OCI-LY7 (cell line): ENCODE data around the gene NPDC1. TPM values are rescaled to one million over a fixed set of nuclear protein-coding genes. Genes with fewer than 3 reads are reported as not detected.

Experiments used
- BruUV-seq: library from RNA; stranded (reverse); fragments of 400-500 nt; replicated peaks from 2 replicates; lab custom pipeline; 2021; lab: Mats Ljungman, UMichigan
- CTCF ChIA-PET: fragments of 300-600 bp; sonication (Branson Sonifier 250); formaldehyde crosslinking; loops from one replicate; lab custom pipeline; 2022; ENCODE audit warnings: antibody characterized with exemption; ENCODE audit not compliant: unreplicated experiment; lab: Charles Lee
- POLR2A ChIA-PET: fragments of 300-600 bp; sonication (Branson Sonifier 250); formaldehyde crosslinking; loops from one replicate; lab custom pipeline; 2022; ENCODE audit warnings: antibody characterized with exemption; lab: Charles Lee
- DNase-seq: peaks from one replicate; pipeline ENCODE4 v3.0.0-alpha.2; 2015; ENCODE audit warnings: low spot score
- H2AFZ ChIP-seq: fragments of 200-600 bp; sonication (generic), shearing (Covaris generic); 2 replicates; pipeline ENCODE4 v1.6.1; 2014; ENCODE audit warnings: mild to moderate bottlenecking, antibody characterized with exemption, low read length, moderate library complexity
- H3K27ac ChIP-seq: fragments of 200-600 bp; sonication (generic); 2 replicates; pipeline ENCODE4 v1.5.1; 2014; ENCODE audit warnings: mixed run types, low read depth, mild to moderate bottlenecking, moderate library complexity, low read length, inconsistent platforms; ENCODE audit not compliant: poor library complexity, severe bottlenecking
- H3K36me3 ChIP-seq: fragments of 200-600 bp; sonication (generic); 2 replicates; pipeline ENCODE4 v1.6.1; 2014; ENCODE audit warnings: mild to moderate bottlenecking, antibody characterized with exemption, low read length, moderate library complexity, mixed read lengths; ENCODE audit not compliant: insufficient read depth
- H3K4me1 ChIP-seq: fragments of 200-600 bp; sonication (generic); 2 replicates; pipeline ENCODE4 v1.5.1; 2014; ENCODE audit warnings: mild to moderate bottlenecking, low read length; ENCODE audit not compliant: insufficient read depth, poor library complexity, severe bottlenecking
- H3K4me2 ChIP-seq: fragments of 200-600 bp; sonication (generic); 2 replicates; pipeline ENCODE4 v1.6.1; 2014; ENCODE audit warnings: mild to moderate bottlenecking, low read length
- H3K4me3 ChIP-seq: fragments of 200-600 bp; sonication (generic); 2 replicates; pipeline ENCODE4 v1.5.1; 2014; ENCODE audit warnings: mild to moderate bottlenecking, low read depth, low read length; ENCODE audit not compliant: poor library complexity, severe bottlenecking
- H3K79me2 ChIP-seq: fragments of 200-600 bp; sonication (generic); 2 replicates; pipeline ENCODE4 v1.6.1; 2016; ENCODE audit warnings: low read depth, mild to moderate bottlenecking, low read length, moderate library complexity, mixed read lengths; ENCODE audit not compliant: insufficient read depth
- H3K9me2 ChIP-seq: fragments of 200-600 bp; sonication (generic); 2 replicates; pipeline ENCODE4 v1.6.1; 2016; ENCODE audit warnings: mild to moderate bottlenecking, low read length, mixed read lengths; ENCODE audit not compliant: insufficient read depth
- H3K9me3 ChIP-seq: fragments of 200-600 bp; sonication (generic); 2 replicates; pipeline ENCODE4 v1.6.1; 2014; ENCODE audit warnings: mild to moderate bottlenecking, mixed run types, low read length, mixed read lengths
- H4K20me1 ChIP-seq: fragments of 200-600 bp; sonication (generic); 2 replicates; pipeline ENCODE4 v1.6.1; 2014; ENCODE audit warnings: mild to moderate bottlenecking, antibody characterized with exemption, low read length, moderate library complexity, mixed read lengths; ENCODE audit not compliant: insufficient read depth
- CTCF ChIP-seq: fragments of 200-600 bp; sonication (generic); conservative IDR thresholded peaks from 2 replicates; pipeline ENCODE4 v1.5.1; 2014; ENCODE audit warnings: mild to moderate bottlenecking, antibody characterized with exemption, low read length, moderate library complexity, mixed read lengths
- EZH2phosphoT487 ChIP-seq: fragments of 200-600 bp; sonication (generic); IDR thresholded peaks from 2 replicates; pipeline ENCODE4 v1.6.1; 2018; ENCODE audit warnings: low read depth, borderline replicate concordance, mild to moderate bottlenecking, mixed run types, antibody characterized with exemption, low read length, moderate library complexity, mixed read lengths
- intact Hi-C: fragments of 100-400 bp; cut with micrococcal nuclease; formaldehyde crosslinking; loops from one replicate; pipeline ENCODE4 v1.10.0; 2022; ENCODE audit not compliant: unreplicated experiment
- total RNA-seq, 2 experiments: library from RNA; depleted of rRNA in 1 of 2; stranded (reverse); fragments of >200 nt in 1 of 2; shearing (Covaris generic) in 1 of 2; gene quantifications; 2 replicates each; pipeline ENCODE4 v1.2.3, GENCODE V29; 2014 to 2022

Gene NPDC1
- total RNA-seq, 2 experiments from 2014 or later, result 0.32 to 0.38 TPM

- Histone ChIP-seq H2AFZ (no peak overlapping the region), H3K9me3 (no peaks in the 10 kb centered on the region), H3K27ac (no peak overlapping the region), H3K4me2 (no peak overlapping the region), H3K36me3 (no peaks in the 10 kb centered on the region), H3K4me1 (peaks cover 4% of the 10 kb centered on the region), H4K20me1 (no peaks in the 10 kb centered on the region), H3K9me2 (no peaks in the 10 kb centered on the region), H3K4me3 (no peak overlapping the region), H3K79me2 (no peaks in the 10 kb centered on the region)
- POLR2A ChIA-PET, result no interaction called here
- no TSS peak for BruUV-seq
- no peak for TF ChIP-seq EZH2phosphoT487
- TF ChIP-seq CTCF, result no peak
- intact Hi-C loops, result no loop called here
- CTCF ChIA-PET, result interaction anchor here (0.6 kb wide), 1 partner anchor 18 kb away, joined by 3 read pairs; the partner anchor contains the start of gene PAXX
- no peak for DNase-seq
Measured at GRCh38 chr9:137009938-137010732, 35.8 kb downstream of the NPDC1 start.

GRCh38 chr9:137009217-137009616 lies 36.8 kb downstream of the NPDC1 start:
- Histone ChIP-seq H3K9me3 (no peaks in the 10 kb centered on the region), H3K9me2 (no peaks in the 10 kb centered on the region), H3K4me3 (no peak overlapping the region), H4K20me1 (no peaks in the 10 kb centered on the region), H3K36me3 (no peaks in the 10 kb centered on the region), H3K4me1 (peaks cover 4% of the 10 kb centered on the region), H2AFZ (no peak overlapping the region), H3K27ac (no peak overlapping the region), H3K4me2 (no peak overlapping the region), H3K79me2 (no peaks in the 10 kb centered on the region)
- intact Hi-C loops, result no loop called here
- CTCF ChIA-PET, result interaction anchor here (0.6 to 0.7 kb wide), 3 partner anchors 17 to 166 kb away, joined by 3 to 4 read pairs (median 3); partner anchors contain the start of gene PAXX
- POLR2A ChIA-PET, result no interaction called here
- no TSS peak for BruUV-seq
- TF ChIP-seq CTCF, result no peak
- DNase-seq, result no peak

- no TSS peak for BruUV-seq
- ChIA-PET CTCF (interaction anchor here (0.7 kb wide), 1 partner anchor 18 kb away, joined by 3 read pairs; no protein-coding TSS in a partner anchor), POLR2A (interaction anchor here (0.6 kb wide), 1 partner anchor 78 kb away, joined by 3 read pairs; no protein-coding TSS in a partner anchor)
Measured at GRCh38 chr9:137008312-137008711, 37.7 kb downstream of the NPDC1 start.

More at GRCh38 chr9:137008312-137008711, 37.7 kb downstream of the NPDC1 start:
- Histone ChIP-seq H3K79me2 (no peaks in the 10 kb centered on the region), H3K9me2 (no peaks in the 10 kb centered on the region), H3K4me3 (no peak overlapping the region), H3K9me3 (no peaks in the 10 kb centered on the region), H2AFZ (no peak overlapping the region), H4K20me1 (no peaks in the 10 kb centered on the region), H3K4me2 (no peak overlapping the region), H3K27ac (no peak overlapping the region), H3K4me1 (peaks cover 4% of the 10 kb centered on the region), H3K36me3 (no peaks in the 10 kb centered on the region)
- no peak for TF ChIP-seq CTCF
- TF ChIP-seq EZH2phosphoT487, result no peak
- intact Hi-C loops, result no loop called here
- DNase-seq, result no peak
